Caco-2 (cell line): ENCODE data around the gene DDX24. TPM values are rescaled to one million over a fixed set of nuclear protein-coding genes. Genes with fewer than 3 reads are reported as not detected.

Experiments used
- BruUV-seq: library from RNA; stranded (reverse); fragments of 400-500 nt; replicated peaks from 2 replicates; lab custom pipeline; 2021; lab: Mats Ljungman, UMichigan
- CTCF ChIA-PET: fragments of 300-600 bp; sonication (Branson Sonifier 250); formaldehyde crosslinking; loops from one replicate; lab custom pipeline; 2022; ENCODE audit warnings: antibody characterized with exemption; lab: Charles Lee
- POLR2A ChIA-PET: fragments of 300-600 bp; sonication (Branson Sonifier 250); formaldehyde crosslinking; loops from one replicate; lab custom pipeline; 2022; ENCODE audit warnings: antibody characterized with exemption; lab: Charles Lee
- DNase-seq, 2 experiments: peaks; one replicate each; pipeline versions ENCODE4 v3.0.0 to v3.0.0-alpha.2; 2020 to 2022
- H3K27me3 ChIP-seq: replicated peaks from 2 replicates; pipeline ENCODE4 v1.6.0; 2011; ENCODE audit warnings: low read length; ENCODE audit not compliant: control insufficient read depth, insufficient read depth
- H3K36me3 ChIP-seq: 2 replicates; pipeline ENCODE4 v1.5.1; 2011; ENCODE audit warnings: low read length; ENCODE audit not compliant: control insufficient read depth, insufficient read depth
- H3K4me1 ChIP-seq: fragments of 250-450 bp; sonication (Bioruptor Pico); 2 replicates; pipeline ENCODE4 v1.5.1; 2020; ENCODE audit warnings: mild to moderate bottlenecking
- H3K4me3 ChIP-seq: 2 replicates; pipeline ENCODE4 v1.5.1; 2011; ENCODE audit warnings: low read depth, mild to moderate bottlenecking, control low read depth, low read length
- H3K9me3 ChIP-seq: fragments of 250-450 bp; sonication (Bioruptor Pico); 2 replicates; pipeline ENCODE4 v1.5.1; 2020; ENCODE audit warnings: mild to moderate bottlenecking, moderate library complexity
- H3K27ac Mint-ChIP-seq: one replicate; pipeline ENCODE4 v1.8.0; 2022; ENCODE audit warnings: mixed read lengths; ENCODE audit not compliant: unreplicated experiment
- H3K27me3 Mint-ChIP-seq: one replicate; pipeline ENCODE4 v1.8.0; 2022; ENCODE audit warnings: mixed read lengths; ENCODE audit not compliant: insufficient read depth, unreplicated experiment
- H3K36me3 Mint-ChIP-seq: one replicate; pipeline ENCODE4 v1.8.0; 2022; ENCODE audit warnings: mild to moderate bottlenecking, mixed read lengths; ENCODE audit not compliant: insufficient read depth, unreplicated experiment
- H3K4me1 Mint-ChIP-seq: one replicate; pipeline ENCODE4 v1.8.0; 2022; ENCODE audit warnings: low read depth, mixed read lengths; ENCODE audit not compliant: unreplicated experiment
- H3K4me3 Mint-ChIP-seq: one replicate; pipeline ENCODE4 v1.8.0; 2022; ENCODE audit warnings: mild to moderate bottlenecking, moderate library complexity, mixed read lengths; ENCODE audit not compliant: unreplicated experiment
- H3K9me3 Mint-ChIP-seq: one replicate; pipeline ENCODE4 v1.8.0; 2022; ENCODE audit warnings: mixed read lengths; ENCODE audit not compliant: unreplicated experiment
- intact Hi-C: fragments of 100-400 bp; cut with micrococcal nuclease; formaldehyde crosslinking; loops from one replicate; pipeline ENCODE4 v1.10.0; 2022; ENCODE audit not compliant: unreplicated experiment
- total RNA-seq: library from RNA; stranded (reverse); gene quantifications from 2 replicates; pipeline ENCODE4 v1.2.3, GENCODE V29; 2022
- TF ChIP-seq, protein P1 (sequence below), 2 experiments: fragments of 200-600 bp in 1 of 2; IDR thresholded peaks; 1 replicate in 1 of 2; 2 replicates in 1 of 2; pipeline versions ENCODE4 v1.5.1 to v1.8.0; 2011 to 2022; ENCODE audit warnings: antibody characterized with exemption in 1 of 2, control low read depth in 1 of 2, inconsistent platforms in 1 of 2, low read depth in 1 of 2, low read length in 1 of 2, mild to moderate bottlenecking in 1 of 2, moderate library complexity in 1 of 2; ENCODE audit not compliant: insufficient read depth in 1 of 2, severe bottlenecking in 1 of 2, unreplicated experiment in 1 of 2

DDX24 gene
- total RNA-seq, 1 experiment from 2014 or later, result 131 TPM

DNA sequence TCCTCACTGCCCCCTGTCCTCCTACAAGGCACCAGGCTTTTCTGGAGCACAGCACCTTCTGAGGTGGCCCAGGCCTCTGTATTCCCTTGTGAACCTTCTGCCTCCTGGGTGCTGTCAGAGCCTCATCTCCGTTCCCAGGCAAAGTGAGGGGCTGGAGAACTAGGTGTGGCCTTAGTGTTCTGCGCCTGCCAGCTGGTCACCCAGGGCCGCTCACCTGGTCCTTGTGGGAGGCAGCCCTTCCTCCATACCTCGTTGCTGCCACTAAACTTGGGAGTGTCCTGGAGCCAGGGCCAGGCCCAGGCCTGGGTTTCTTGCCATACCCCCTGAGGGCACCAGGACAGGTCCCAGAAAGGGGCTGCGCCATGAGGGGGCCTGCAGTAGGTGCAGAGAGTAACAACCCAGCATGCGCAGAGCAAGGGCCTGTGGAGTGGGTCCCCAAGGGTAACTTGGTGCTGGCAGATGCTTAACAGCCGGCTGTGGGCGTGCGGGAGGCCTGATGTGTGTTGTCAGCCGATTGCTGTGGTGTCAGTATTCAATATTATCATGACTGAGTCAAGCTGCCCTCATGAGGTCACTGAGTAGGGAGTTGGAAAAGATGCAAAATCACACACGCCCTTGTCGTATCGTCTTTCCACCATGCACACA lies 37.8 kb downstream of the DDX24 start:
- TF ChIP-seq, protein P1, sequence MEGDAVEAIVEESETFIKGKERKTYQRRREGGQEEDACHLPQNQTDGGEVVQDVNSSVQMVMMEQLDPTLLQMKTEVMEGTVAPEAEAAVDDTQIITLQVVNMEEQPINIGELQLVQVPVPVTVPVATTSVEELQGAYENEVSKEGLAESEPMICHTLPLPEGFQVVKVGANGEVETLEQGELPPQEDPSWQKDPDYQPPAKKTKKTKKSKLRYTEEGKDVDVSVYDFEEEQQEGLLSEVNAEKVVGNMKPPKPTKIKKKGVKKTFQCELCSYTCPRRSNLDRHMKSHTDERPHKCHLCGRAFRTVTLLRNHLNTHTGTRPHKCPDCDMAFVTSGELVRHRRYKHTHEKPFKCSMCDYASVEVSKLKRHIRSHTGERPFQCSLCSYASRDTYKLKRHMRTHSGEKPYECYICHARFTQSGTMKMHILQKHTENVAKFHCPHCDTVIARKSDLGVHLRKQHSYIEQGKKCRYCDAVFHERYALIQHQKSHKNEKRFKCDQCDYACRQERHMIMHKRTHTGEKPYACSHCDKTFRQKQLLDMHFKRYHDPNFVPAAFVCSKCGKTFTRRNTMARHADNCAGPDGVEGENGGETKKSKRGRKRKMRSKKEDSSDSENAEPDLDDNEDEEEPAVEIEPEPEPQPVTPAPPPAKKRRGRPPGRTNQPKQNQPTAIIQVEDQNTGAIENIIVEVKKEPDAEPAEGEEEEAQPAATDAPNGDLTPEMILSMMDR (IDR thresholded peaks at IDR 0.05; ENCODE audit: insufficient read depth in 1 of 2, low read depth in 1 of 2, low read length in 1 of 2, severe bottlenecking in 1 of 2, unreplicated experiment in 1 of 2), result no peak
- H3K9me3 ChIP-seq, result no peaks in the 10 kb centered on the region
- ChIA-PET POLR2A (no interaction called here), CTCF (no interaction called here)
- Mint-ChIP-seq H3K4me3 (no peak overlapping the region), H3K9me3 (no peaks in the 10 kb centered on the region), H3K27me3 (no peaks in the 10 kb centered on the region), H3K36me3 (peaks cover 28% of the 10 kb centered on the region), H3K27ac (no peak overlapping the region), H3K4me1 (no peaks in the 10 kb centered on the region)
- H3K4me3 ChIP-seq, result no peak overlapping the region
- no peaks in the 10 kb centered on the region for H3K27me3 ChIP-seq
- H3K36me3 ChIP-seq, result no peaks in the 10 kb centered on the region
- no TSS peak for BruUV-seq
- H3K4me1 ChIP-seq, result no peaks in the 10 kb centered on the region
- no peak for DNase-seq
- intact Hi-C loops, result no loop called here

DNA sequence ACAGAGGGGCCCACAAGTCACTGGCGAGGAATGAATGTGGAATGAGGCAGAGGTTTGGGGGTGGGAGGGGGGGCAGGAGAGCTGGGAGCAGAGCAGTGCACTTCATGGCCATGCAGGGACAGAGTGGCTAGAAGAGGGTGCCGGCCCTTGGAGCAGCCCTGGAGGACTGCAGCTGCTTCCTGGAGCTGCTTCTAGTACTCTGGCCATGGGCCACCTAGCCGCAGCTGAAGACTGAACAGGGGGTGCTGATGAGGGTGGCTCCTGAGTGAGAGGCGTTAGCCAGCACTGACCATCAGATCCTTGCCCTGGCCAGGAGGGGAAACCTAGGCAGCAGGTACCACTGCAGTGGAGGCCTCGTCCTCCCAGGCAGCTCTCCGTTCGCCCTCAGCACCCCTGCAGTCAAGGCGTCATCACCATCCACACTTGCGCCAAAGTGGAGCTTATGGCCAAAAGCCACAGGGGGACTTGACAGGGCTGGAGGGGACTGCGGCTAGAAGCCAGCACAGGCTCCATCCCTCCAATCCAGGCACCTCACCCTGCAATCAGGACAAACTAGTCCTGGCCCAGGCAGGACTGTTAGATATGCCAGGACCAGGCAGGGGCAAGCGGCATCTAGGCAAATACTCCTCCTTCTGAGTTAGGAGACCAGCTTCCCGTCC lies 38.4 kb downstream of the DDX24 start:
- intact Hi-C loops, result no loop called here
- H3K27ac Mint-ChIP-seq, result no peak overlapping the region
- H3K4me1 Mint-ChIP-seq, result no peaks in the 10 kb centered on the region
- H3K4me1 ChIP-seq, result no peaks in the 10 kb centered on the region
- no peaks in the 10 kb centered on the region for H3K9me3 ChIP-seq
- H3K4me3 Mint-ChIP-seq, result no peak overlapping the region
- no peaks in the 10 kb centered on the region for H3K9me3 Mint-ChIP-seq
- no peaks in the 10 kb centered on the region for H3K27me3 ChIP-seq
- CTCF ChIA-PET, result no interaction called here
- no TSS peak for BruUV-seq
- H3K36me3 ChIP-seq, result no peaks in the 10 kb centered on the region
- H3K36me3 Mint-ChIP-seq, result peaks cover 21% of the 10 kb centered on the region
- no peaks in the 10 kb centered on the region for H3K27me3 Mint-ChIP-seq
- DNase-seq, result no peak
- H3K4me3 ChIP-seq, result no peak overlapping the region
- TF ChIP-seq, protein P1 (IDR thresholded peaks at IDR 0.05; ENCODE audit: insufficient read depth in 1 of 2, low read depth in 1 of 2, low read length in 1 of 2, severe bottlenecking in 1 of 2, unreplicated experiment in 1 of 2), result no peak
- POLR2A ChIA-PET, result no interaction called here

DNA sequence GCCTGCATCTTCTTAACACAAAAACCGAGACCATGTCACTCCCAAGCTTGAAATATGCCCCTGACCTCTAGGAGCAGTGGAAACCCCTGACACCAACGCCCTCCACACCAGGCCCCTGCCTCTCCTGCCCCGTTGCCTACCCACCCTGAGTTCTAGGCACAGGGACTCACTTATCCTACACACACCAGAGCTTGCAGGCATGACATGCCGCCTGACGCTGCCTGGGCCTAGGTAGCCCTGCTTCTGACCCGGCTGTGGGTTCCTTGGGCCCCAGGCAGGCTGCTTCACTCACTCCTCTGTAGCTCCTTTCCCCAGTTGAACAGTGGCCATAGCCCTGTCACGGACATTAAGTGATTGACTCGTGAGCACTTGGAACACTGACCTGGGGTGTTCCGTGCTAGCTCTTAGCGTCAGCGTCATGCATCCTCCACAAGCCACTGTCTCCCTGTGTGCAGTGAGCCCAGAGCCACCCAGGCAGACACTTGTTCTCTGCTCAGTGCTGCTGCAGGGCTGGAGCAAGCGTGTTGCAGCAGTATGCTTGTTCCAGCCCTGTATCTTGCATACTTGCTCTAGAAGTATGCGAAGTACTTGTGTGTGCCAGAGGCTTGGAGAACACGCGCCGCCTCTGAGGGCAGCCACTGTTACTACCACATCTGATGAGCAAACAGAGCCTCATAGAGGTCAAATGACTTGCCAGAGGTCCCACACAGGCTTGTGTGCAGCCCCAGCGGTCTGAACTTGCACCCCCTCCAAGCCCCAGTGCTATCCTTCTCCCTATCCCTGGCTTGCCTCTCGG lies 39.3 kb downstream of the DDX24 start:
- ChIA-PET POLR2A (no interaction called here), CTCF (no interaction called here)
- intact Hi-C loops, result no loop called here
- H3K27me3 Mint-ChIP-seq, result no peaks in the 10 kb centered on the region
- H3K4me3 Mint-ChIP-seq, result no peak overlapping the region
- no peaks in the 10 kb centered on the region for H3K9me3 Mint-ChIP-seq
- H3K4me1 Mint-ChIP-seq, result peaks cover 2% of the 10 kb centered on the region
- Histone ChIP-seq H3K27me3 (no peaks in the 10 kb centered on the region), H3K9me3 (no peaks in the 10 kb centered on the region), H3K36me3 (no peaks in the 10 kb centered on the region), H3K4me3 (no peak overlapping the region), H3K4me1 (no peaks in the 10 kb centered on the region)
- BruUV-seq, result no TSS peak
- H3K36me3 Mint-ChIP-seq, result peaks cover 23% of the 10 kb centered on the region
- TF ChIP-seq, protein P1 (IDR thresholded peaks at IDR 0.05; ENCODE audit: insufficient read depth in 1 of 2, low read depth in 1 of 2, low read length in 1 of 2, severe bottlenecking in 1 of 2, unreplicated experiment in 1 of 2), result no peak
- no peak for DNase-seq
- H3K27ac Mint-ChIP-seq, result no peak overlapping the region
